A549 treated with dexamethasone at 1 μM for 4 hours (cell line): Measurements from ENCODE around the gene SLC66A3. TPM values are rescaled to one million over a fixed set of nuclear protein-coding genes. Genes with fewer than 3 reads are reported as not detected.

ENCODE experiments used
- total RNA-seq: library from RNA; stranded (reverse); fragments of 200-300 nt; extraction: Qiagen RNA extraction; gene quantifications from 5 replicates; pipeline ENCODE4 v1.2.3, GENCODE V29; 2022

Gene SLC66A3
- total RNA-seq: 27.8 to 34.3 TPM (median 33.0 TPM) in 5 replicates

DNA sequence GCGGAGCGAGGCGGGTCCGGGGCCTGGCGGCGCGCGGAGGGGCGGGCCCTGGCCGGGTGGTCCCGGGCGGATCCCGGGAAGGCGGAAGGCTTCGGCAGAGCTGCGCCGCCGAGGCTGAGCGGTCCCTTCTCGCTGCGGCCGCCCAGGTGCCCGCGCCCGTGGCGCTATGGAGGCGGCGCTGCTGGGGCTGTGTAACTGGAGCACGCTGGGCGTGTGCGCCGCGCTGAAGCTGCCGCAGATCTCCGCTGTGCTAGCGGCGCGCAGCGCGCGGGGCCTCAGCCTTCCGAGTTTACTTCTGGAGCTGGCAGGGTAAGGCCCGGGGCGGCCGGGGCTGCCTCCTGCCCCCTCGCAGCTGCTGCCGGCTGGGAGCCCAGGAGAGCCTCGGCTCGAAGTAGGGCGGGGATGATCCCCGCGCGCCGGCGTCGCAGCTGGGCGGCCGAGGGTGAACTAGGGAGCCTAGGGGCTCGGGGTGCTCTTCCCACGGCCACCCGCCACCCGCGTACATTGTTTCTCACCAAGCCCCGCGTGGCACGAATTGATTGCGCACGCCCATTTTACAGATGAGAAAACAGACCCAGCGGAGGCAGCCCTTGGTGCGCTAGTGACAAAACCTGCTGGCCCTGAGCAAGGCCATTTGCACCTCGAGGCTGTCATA, at the start of gene SLC66A3:
SLC66A3 (plus strand) TSS at position 87 of the 655 bp plus-strand sequence; CDS start at position 167, 80 bp downstream.

Other genes starting within 250 kb of the SLC66A3 start
- 19.3 to 38.5 TPM (median 30.5 TPM) in 5 replicates for gene KCNF1, start 243.5 kb upstream of the SLC66A3 start, total RNA-seq
- 23.8 to 37.6 TPM (median 31.3 TPM) in 5 replicates for gene ROCK2, start 189.2 kb downstream of the SLC66A3 start, total RNA-seq